ENCODE results near the gene FAM181A. TPM values are rescaled to one million over a fixed set of nuclear protein-coding genes. Genes with fewer than 3 reads are reported as not detected.
A peak's percentile ranks its signal among the peaks of the same experiment; 100 is the strongest.

The FAM181A gene
- total RNA-seq, 1 donor from 2014 or later = not detected

- Histone ChIP-seq H3K79me2 (ENCODE audit: insufficient read depth, low read length) (no peaks in the 10 kb centered on the region), H3K27ac (ENCODE audit: low read depth, low read length) (no peak overlapping the region), H4K20me1 (ENCODE audit: insufficient read depth, low read length) (no peaks in the 10 kb centered on the region), H3K4me1 (ENCODE audit: insufficient read depth, low read length) (peaks cover under 1% of the 10 kb centered on the region), H3K9ac (ENCODE audit: low read length) (no peak overlapping the region), H2AFZ (ENCODE audit: low read depth, low read length) (no peak overlapping the region), H3K4me3 (ENCODE audit: insufficient read depth, low read depth, low read length) (no peak overlapping the region), H3K36me3 (ENCODE audit: insufficient read depth, low read length) (no peaks in the 10 kb centered on the region), H3K27me3 (ENCODE audit: insufficient read depth, low read length) (peaks cover 37% of the 10 kb centered on the region), H3K9me3 (ENCODE audit: insufficient read depth, low read depth, low read length) (no peaks in the 10 kb centered on the region), H3K4me2 (ENCODE audit: low read length) (no peak overlapping the region)
- no peak for FAIRE-seq
- Mint-ChIP-seq H3K36me3 (ENCODE audit: low read depth, unreplicated experiment) (no peaks in the 10 kb centered on the region), H3K4me1 (ENCODE audit: low read depth, unreplicated experiment) (peaks cover under 1% of the 10 kb centered on the region), H3K9me3 (ENCODE audit: unreplicated experiment) (no peaks in the 10 kb centered on the region), H3K4me3 (ENCODE audit: unreplicated experiment) (no peak overlapping the region), H3K27me3 (ENCODE audit: low read depth, unreplicated experiment) (peaks cover 73% of the 10 kb centered on the region), H3K27ac (ENCODE audit: unreplicated experiment) (no peak overlapping the region)
- no peak for DNase-seq (ENCODE audit: low read depth)
- TF ChIP-seq CTCF (IDR thresholded peaks at IDR 0.05; ENCODE audit: insufficient read depth, low read depth, low read length) (peak; percentile 50), EZH2 (IDR thresholded peaks at IDR 0.05; ENCODE audit: insufficient read depth, low read length) (no peak)
These were observed 9.1 kb downstream of the FAM181A start for GRCh38 chr14:93936245-93936644.

GRCh38 chr14:93936926-93937325, 9.8 kb downstream of the FAM181A start:
- no peaks in the 10 kb centered on the region for H3K9me3 Mint-ChIP-seq (ENCODE audit: unreplicated experiment)
- peaks cover 8% of the 10 kb centered on the region for H3K4me1 ChIP-seq (ENCODE audit: insufficient read depth, low read length)
- peaks cover 66% of the 10 kb centered on the region for H3K27me3 Mint-ChIP-seq (ENCODE audit: low read depth, unreplicated experiment)
- no peaks in the 10 kb centered on the region for H4K20me1 ChIP-seq (ENCODE audit: insufficient read depth, low read length)
- peaks cover 36% of the 10 kb centered on the region for H3K27me3 ChIP-seq (ENCODE audit: insufficient read depth, low read length)
- no peak for FAIRE-seq
- H3K9ac ChIP-seq (ENCODE audit: low read length) = no peak overlapping the region
- no peak overlapping the region for H3K27ac Mint-ChIP-seq (ENCODE audit: unreplicated experiment)
- no peak for DNase-seq (ENCODE audit: low read depth)
- H3K4me1 Mint-ChIP-seq (ENCODE audit: low read depth, unreplicated experiment) = peaks cover 7% of the 10 kb centered on the region
- H3K36me3 ChIP-seq (ENCODE audit: insufficient read depth, low read length) = no peaks in the 10 kb centered on the region
- no peak overlapping the region for H3K27ac ChIP-seq (ENCODE audit: low read depth, low read length)
- H2AFZ ChIP-seq (ENCODE audit: low read depth, low read length) = no peak overlapping the region
- no peak overlapping the region for H3K4me3 ChIP-seq (ENCODE audit: insufficient read depth, low read depth, low read length)
- no peak overlapping the region for H3K4me2 ChIP-seq (ENCODE audit: low read length)
- no peaks in the 10 kb centered on the region for H3K79me2 ChIP-seq (ENCODE audit: insufficient read depth, low read length)
- no peaks in the 10 kb centered on the region for H3K36me3 Mint-ChIP-seq (ENCODE audit: low read depth, unreplicated experiment)
- H3K9me3 ChIP-seq (ENCODE audit: insufficient read depth, low read depth, low read length) = no peaks in the 10 kb centered on the region
- no peak overlapping the region for H3K4me3 Mint-ChIP-seq (ENCODE audit: unreplicated experiment)
- TF ChIP-seq EZH2 (IDR thresholded peaks at IDR 0.05; ENCODE audit: insufficient read depth, low read length) (no peak), CTCF (IDR thresholded peaks at IDR 0.05; ENCODE audit: insufficient read depth, low read depth, low read length) (no peak)

GRCh38 chr14:93937519-93937918, 10.4 kb downstream of the FAM181A start:
- Histone ChIP-seq H3K79me2 (ENCODE audit: insufficient read depth, low read length) (no peaks in the 10 kb centered on the region), H2AFZ (ENCODE audit: low read depth, low read length) (no peak overlapping the region), H3K9me3 (ENCODE audit: insufficient read depth, low read depth, low read length) (no peaks in the 10 kb centered on the region), H3K4me2 (ENCODE audit: low read length) (no peak overlapping the region), H3K4me1 (ENCODE audit: insufficient read depth, low read length) (peaks cover 14% of the 10 kb centered on the region), H3K27me3 (ENCODE audit: insufficient read depth, low read length) (peaks cover 36% of the 10 kb centered on the region), H3K9ac (ENCODE audit: low read length) (no peak overlapping the region), H3K4me3 (ENCODE audit: insufficient read depth, low read depth, low read length) (no peak overlapping the region), H4K20me1 (ENCODE audit: insufficient read depth, low read length) (no peaks in the 10 kb centered on the region), H3K27ac (ENCODE audit: low read depth, low read length) (no peak overlapping the region), H3K36me3 (ENCODE audit: insufficient read depth, low read length) (no peaks in the 10 kb centered on the region)
- Mint-ChIP-seq H3K27ac (ENCODE audit: unreplicated experiment) (no peak overlapping the region), H3K4me1 (ENCODE audit: low read depth, unreplicated experiment) (peaks cover 12% of the 10 kb centered on the region), H3K27me3 (ENCODE audit: low read depth, unreplicated experiment) (peaks cover 61% of the 10 kb centered on the region), H3K36me3 (ENCODE audit: low read depth, unreplicated experiment) (no peaks in the 10 kb centered on the region), H3K4me3 (ENCODE audit: unreplicated experiment) (no peak overlapping the region), H3K9me3 (ENCODE audit: unreplicated experiment) (no peaks in the 10 kb centered on the region)
- no peak for FAIRE-seq
- no peak for DNase-seq (ENCODE audit: low read depth)
- no peak for TF ChIP-seq EZH2 (IDR thresholded peaks at IDR 0.05; ENCODE audit: insufficient read depth, low read length)
- no peak for TF ChIP-seq CTCF (IDR thresholded peaks at IDR 0.05; ENCODE audit: insufficient read depth, low read depth, low read length)

All from astrocyte (in vitro differentiated cells and primary cell).